ENCODE measurements around the gene RTN4R. TPM values are rescaled to one million over a fixed set of nuclear protein-coding genes. Genes with fewer than 3 reads are reported as not detected.

The RTN4R gene
- total and polyA plus RNA-seq, 9 donors = 0.48 to 8.2 (median 1.8) TPM; not detected in 1

DNA sequence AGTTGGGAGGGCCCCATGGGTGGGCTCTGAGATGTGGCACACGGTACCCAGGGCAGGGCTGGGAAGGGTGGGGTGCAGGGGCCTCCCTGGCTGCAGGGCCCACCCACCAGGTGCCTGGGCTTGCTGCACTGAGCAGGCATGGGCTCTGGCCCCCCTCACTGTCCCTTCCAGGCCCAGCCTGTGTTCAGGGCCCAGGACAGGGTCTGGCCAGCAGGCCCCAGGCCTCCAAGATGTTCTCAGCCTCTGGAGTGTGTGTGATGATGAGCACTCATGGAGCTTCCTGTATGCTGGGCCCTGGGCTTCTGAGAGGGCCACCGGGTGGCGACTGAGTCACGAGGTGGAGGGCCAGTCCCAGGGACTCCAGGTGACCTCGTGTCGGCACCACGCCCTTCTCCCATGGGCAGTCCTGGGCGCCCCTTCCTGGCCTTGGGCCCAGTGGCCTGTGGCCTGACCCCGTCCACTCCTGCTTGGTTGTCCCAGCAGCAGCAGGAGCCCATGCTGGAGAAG lies 61.4 kb downstream of the RTN4R start:
- H3K4me1 ChIP-seq (ENCODE audit: insufficient read depth) = peaks cover 23% of the 10 kb centered on the region
- H3K36me3 ChIP-seq = no peaks in the 10 kb centered on the region
- peak overlapping the region; percentile 45 for H3K4me3 ChIP-seq
- intact Hi-C loops (cut with DNase I) = no loop called here
- WGBS, 3 donors = 17 to 52% (median 18%) methylated on average over 7 to 9 of the region's 9 CpGs
- H3K9me3 ChIP-seq = no peaks in the 10 kb centered on the region
- H3K27me3 ChIP-seq = no peaks in the 10 kb centered on the region
- DNase-seq = no peak
- peak overlapping the region in 1 of 2 donors; percentile 49 for H3K27ac ChIP-seq
- TF ChIP-seq, protein P1, sequence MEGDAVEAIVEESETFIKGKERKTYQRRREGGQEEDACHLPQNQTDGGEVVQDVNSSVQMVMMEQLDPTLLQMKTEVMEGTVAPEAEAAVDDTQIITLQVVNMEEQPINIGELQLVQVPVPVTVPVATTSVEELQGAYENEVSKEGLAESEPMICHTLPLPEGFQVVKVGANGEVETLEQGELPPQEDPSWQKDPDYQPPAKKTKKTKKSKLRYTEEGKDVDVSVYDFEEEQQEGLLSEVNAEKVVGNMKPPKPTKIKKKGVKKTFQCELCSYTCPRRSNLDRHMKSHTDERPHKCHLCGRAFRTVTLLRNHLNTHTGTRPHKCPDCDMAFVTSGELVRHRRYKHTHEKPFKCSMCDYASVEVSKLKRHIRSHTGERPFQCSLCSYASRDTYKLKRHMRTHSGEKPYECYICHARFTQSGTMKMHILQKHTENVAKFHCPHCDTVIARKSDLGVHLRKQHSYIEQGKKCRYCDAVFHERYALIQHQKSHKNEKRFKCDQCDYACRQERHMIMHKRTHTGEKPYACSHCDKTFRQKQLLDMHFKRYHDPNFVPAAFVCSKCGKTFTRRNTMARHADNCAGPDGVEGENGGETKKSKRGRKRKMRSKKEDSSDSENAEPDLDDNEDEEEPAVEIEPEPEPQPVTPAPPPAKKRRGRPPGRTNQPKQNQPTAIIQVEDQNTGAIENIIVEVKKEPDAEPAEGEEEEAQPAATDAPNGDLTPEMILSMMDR (IDR thresholded peaks at IDR 0.05) = no peak
- no peak for TF ChIP-seq EP300 (IDR thresholded peaks at IDR 0.05)
- no peak for TF ChIP-seq POLR2A (IDR thresholded peaks at IDR 0.05)

DNA sequence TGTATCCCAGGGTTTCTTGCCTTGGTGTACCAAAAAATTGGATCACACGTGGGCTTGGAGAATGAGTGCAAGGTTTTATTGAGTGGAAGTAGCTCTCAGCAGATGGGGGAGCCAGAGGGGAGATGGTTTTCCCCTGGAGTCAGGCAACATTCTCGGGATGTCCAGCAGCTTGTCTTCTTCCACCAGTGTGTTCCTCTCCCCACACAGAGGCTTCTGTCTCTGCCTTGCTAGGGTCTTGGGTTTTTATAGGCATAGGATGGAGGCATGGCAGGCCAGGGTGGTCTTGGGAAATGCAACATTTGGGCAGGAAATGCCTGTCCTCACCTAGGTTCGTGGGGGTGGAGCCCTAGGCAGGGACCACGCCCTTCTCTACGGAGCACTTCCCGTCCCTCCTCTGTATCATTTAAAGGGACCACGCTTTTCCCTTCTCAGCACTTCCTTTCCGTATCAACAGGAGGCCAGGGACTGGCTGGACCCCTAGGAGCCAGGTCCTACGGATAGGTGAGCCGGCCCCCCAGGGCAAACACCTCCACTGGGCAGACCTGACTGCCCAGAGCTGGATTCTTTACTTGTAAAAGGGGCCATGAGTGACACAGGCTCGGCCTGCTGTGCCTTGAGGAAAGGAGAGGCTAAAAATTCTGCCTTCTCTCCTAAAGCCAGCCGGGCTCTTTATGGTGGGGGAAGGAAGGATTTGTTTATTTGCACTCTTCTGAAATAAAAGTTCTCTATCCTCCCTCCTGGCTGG lies 62.0 kb downstream of the RTN4R start:
- Histone ChIP-seq H3K27me3 (no peaks in the 10 kb centered on the region), H3K4me3 (peak overlapping the region; percentile 45), H3K4me1 (ENCODE audit: insufficient read depth) (peaks cover 17% of the 10 kb centered on the region), H3K27ac (peak overlapping the region in 1 of 2 donors; percentile 49), H3K9me3 (no peaks in the 10 kb centered on the region), H3K36me3 (no peaks in the 10 kb centered on the region)
- peak; percentile 58 to 81 (median 71) for DNase-seq
- intact Hi-C loops (cut with DNase I) = no loop called here
- WGBS, 3 donors = 4 to 15% (median 7%) methylated on average over 12 of the region's 12 CpGs
- no peak for TF ChIP-seq EP300 (IDR thresholded peaks at IDR 0.05)

DNA sequence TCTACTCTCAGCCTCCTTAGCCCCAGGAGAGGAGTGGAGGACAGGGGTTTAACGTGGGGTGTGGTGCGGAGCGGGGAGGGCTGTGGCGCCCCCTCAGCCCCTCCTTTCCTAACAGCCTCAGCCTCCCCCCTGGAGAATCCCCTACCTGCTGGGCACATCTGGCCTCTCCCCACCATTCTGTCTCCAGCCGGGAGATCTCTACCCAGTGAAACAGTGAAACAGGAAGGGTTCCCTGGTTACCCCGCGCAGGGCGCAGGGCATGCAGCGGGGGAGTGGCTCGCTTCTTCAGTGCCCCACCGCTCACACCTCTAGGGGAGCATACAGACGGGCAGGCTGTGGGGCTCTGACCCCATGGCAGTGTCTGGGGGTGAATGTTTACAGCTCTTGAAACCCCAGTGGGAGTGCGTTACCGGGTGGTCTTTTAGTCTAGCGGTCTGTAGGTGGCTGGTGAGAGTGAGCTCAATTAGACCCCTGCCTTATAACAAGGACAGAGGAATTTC lies 62.6 kb downstream of the RTN4R start:
- no peak overlapping the region for H3K27ac ChIP-seq

DNA sequence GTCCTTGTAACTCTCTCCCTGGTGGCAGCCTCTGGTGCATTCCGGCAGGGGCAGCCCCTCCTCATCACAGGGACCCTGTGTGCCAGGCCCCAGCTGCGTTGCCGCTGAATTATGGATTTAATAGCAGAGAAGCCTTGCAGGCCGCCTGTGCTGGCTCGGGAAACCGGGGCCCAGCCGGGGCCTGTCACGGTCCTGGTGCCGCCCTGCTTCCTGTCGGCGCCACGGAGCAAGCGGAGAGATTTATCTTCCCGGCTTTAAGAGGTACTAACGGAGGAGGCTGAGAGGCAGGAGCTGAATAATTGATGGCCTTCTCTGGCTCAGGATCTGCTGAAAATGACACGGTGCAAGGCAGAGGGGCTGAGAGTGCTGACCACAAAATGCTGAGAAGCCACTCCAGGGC lies 63.3 kb downstream of the RTN4R start:
- intact Hi-C loops (cut with DNase I) = no loop called here
- H3K4me3 ChIP-seq = no peak overlapping the region
- no peak for DNase-seq

More for the DNA sequence above, 62.6 kb downstream of the RTN4R start:
- Histone ChIP-seq H3K27me3 (no peaks in the 10 kb centered on the region), H3K9me3 (no peaks in the 10 kb centered on the region), H3K36me3 (no peaks in the 10 kb centered on the region), H3K4me1 (ENCODE audit: insufficient read depth) (peaks cover 12% of the 10 kb centered on the region), H3K4me3 (no peak overlapping the region)
- no peak for DNase-seq
- TF ChIP-seq, protein P1 (IDR thresholded peaks at IDR 0.05) = no peak
- TF ChIP-seq POLR2A (IDR thresholded peaks at IDR 0.05) = no peak
- TF ChIP-seq EP300 (IDR thresholded peaks at IDR 0.05) = no peak
- 83 to 88% (median 88%) methylated on average over 15 of the region's 15 CpGs for WGBS, 3 donors
- intact Hi-C loops (cut with DNase I) = no loop called here

More for the DNA sequence above, 63.3 kb downstream of the RTN4R start:
- Histone ChIP-seq H3K36me3 (no peaks in the 10 kb centered on the region), H3K4me1 (ENCODE audit: insufficient read depth) (peaks cover 12% of the 10 kb centered on the region), H3K9me3 (no peaks in the 10 kb centered on the region), H3K27ac (no peak overlapping the region), H3K27me3 (no peaks in the 10 kb centered on the region)
- WGBS, 3 donors = 55 to 69% (median 59%) methylated on average over 16 of the region's 16 CpGs
- no peak for TF ChIP-seq EP300 (IDR thresholded peaks at IDR 0.05)
- TF ChIP-seq POLR2A (IDR thresholded peaks at IDR 0.05) = no peak
- TF ChIP-seq, protein P1 (IDR thresholded peaks at IDR 0.05) = no peak

All from ovary (tissue), 9 donors.